Stimulated activated naive B cell treated with anti-CD40 and anti-IgM and Interleukin-4, amounts not matched to agents 10 μg/mL and 1 μg/mL and 100 μg/mL, for 72 hours (primary cell): ENCODE measurements around the gene AFF2.

Experiments
- ATAC-seq, 2 donors: fragments of 150-1000 bp; cut with Tn5 transposase; replicated peaks; 2 replicates each; pipeline ENCODE4 v1.10.0; 2021; ENCODE audit warnings: moderate library complexity in 1 of 2
- DNase-seq: peaks from one replicate; pipeline ENCODE4 v3.0.0; 2021
- H3K27ac Mint-ChIP-seq: one replicate; pipeline ENCODE4 v1.8.0; 2022; ENCODE audit warnings: mild to moderate bottlenecking, mixed read lengths
- H3K27me3 Mint-ChIP-seq, 2 donors: one replicate each; pipeline ENCODE4 v1.8.0; 2022; ENCODE audit warnings: mixed read lengths in 2 of 2
- H3K36me3 Mint-ChIP-seq, 2 donors: one replicate each; pipeline ENCODE4 v1.8.0; 2022; ENCODE audit warnings: mixed read lengths in 2 of 2, mild to moderate bottlenecking in 1 of 2
- H3K4me1 Mint-ChIP-seq, 2 donors: one replicate each; pipeline ENCODE4 v1.8.0; 2022; ENCODE audit warnings: mixed read lengths in 2 of 2, mild to moderate bottlenecking in 1 of 2
- H3K4me3 Mint-ChIP-seq, 2 donors: one replicate each; pipeline ENCODE4 v1.8.0; 2022; ENCODE audit warnings: mild to moderate bottlenecking in 2 of 2, mixed read lengths in 2 of 2, moderate library complexity in 1 of 2
- H3K9me3 Mint-ChIP-seq, 2 donors: one replicate each; pipeline ENCODE4 v1.8.0; 2022; ENCODE audit warnings: mixed read lengths in 2 of 2, mild to moderate bottlenecking in 1 of 2

The AFF2 gene

DNA sequence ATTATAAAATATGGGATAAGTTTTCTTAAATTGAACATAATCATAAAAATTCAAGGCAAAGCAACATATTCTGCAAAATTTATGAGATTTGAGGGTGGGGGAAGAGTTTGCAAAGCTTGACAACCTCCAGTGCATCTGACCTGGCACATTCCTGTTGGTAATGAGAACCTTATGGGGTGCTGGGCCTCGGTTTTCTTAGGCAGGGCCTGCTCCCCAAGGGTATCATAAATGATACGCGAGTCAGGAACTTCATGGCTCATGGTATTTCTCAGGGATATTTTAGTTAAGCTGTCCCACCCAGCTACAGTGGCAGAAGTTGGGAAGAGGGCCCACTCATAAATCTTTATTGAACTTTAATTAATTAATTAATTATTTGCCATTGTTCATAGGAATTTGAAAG is 13.2 kb downstream of the AFF2 start:
- ATAC-seq (no peak), DNase-seq (no peak)
- Mint-ChIP-seq H3K27me3 (peaks cover 0 to 3% of the 10 kb centered on the region in 2 donors), H3K27ac (no peak overlapping the region), H3K9me3 (no peaks in the 10 kb centered on the region), H3K4me3 (no peak overlapping the region), H3K4me1 (no peaks in the 10 kb centered on the region), H3K36me3 (peaks cover 0 to 2% of the 10 kb centered on the region in 2 donors)

DNA sequence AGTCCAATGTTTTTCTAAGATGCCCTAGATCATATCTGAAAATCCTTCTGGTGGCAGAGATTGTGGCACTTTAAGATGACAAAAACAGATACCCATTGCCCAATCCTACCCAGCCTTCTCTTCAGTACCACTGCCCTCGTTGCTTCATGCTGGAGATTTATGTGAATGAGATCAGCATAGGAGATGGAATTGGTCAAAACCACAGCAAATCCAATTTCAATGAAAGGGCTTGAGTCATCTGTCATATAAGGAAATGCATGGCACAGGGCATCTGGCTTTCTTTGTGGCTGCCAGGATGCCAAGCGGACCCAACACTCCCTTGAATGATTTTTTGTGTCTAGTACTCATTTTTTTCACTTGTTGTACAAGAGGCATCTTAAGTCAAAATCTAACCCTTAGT is 16.8 kb downstream of the AFF2 start:
- Mint-ChIP-seq H3K4me1 (peaks cover 0 to 5% of the 10 kb centered on the region in 2 donors), H3K4me3 (no peak overlapping the region), H3K27me3 (no peaks in the 10 kb centered on the region), H3K36me3 (no peaks in the 10 kb centered on the region), H3K9me3 (no peaks in the 10 kb centered on the region), H3K27ac (no peak overlapping the region)
- DNase-seq (no peak), ATAC-seq (no peak)

DNA sequence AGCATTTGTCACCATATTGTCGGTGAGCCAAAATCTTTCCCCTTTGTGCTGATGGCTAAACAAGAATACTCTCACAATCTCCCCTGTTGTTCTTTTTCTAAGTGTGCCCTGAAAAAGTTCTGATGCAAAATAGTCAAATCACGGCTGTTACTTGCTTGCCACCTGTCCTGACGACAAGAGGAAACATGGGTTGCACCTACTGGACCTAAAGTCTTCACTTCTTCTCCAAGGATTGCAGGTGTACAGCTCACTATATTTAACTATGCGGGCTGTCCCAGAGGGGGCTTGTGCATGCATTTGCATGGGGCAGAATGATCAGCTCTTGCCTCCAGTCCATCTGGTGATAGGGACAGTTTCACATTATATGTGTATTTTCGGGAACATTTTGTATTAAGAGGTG is 21.6 kb downstream of the AFF2 start:
- Mint-ChIP-seq H3K4me1 (peaks cover 0 to 7% of the 10 kb centered on the region in 2 donors), H3K4me3 (no peak overlapping the region), H3K27ac (no peak overlapping the region), H3K9me3 (no peaks in the 10 kb centered on the region), H3K27me3 (no peaks in the 10 kb centered on the region), H3K36me3 (no peaks in the 10 kb centered on the region)
- ATAC-seq: no peak
- no peak for DNase-seq

DNA sequence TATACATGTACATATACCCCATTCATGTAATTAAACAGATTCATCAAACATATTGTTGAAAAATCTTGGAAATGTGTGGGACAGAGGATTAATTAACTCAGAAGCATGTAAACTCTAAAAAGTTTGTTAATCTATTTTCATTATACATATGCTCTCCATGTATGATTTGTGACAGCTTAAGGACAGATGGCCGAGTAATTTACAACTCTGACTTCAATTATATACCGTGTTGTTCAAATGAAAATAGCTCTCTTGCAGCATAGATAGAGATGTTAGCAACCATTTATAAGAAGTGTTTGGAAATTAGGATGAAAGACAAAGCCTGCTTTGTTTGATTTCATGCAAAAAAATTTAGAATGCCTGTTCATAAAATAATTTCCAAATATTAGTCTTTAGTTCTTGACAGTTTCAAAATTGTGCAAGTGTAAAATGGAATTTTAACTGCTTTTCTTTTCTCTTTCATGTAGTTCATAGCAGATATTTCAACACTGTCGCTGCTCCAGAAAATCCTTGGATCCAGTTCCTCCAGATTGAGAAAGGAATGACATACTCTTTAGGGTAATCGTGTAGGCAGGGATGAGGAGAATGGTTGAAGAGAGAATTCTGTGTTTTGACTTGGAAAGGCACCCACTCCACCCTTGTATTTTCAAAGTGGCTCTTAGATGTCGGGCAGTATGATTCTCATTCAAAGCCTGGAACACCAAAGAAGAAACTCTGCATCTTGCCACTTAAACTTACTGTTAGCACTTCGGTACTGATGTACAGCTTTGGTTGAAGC is 23.1 kb downstream of the AFF2 start:
- Mint-ChIP-seq H3K27ac (no peak overlapping the region), H3K36me3 (no peaks in the 10 kb centered on the region), H3K27me3 (no peaks in the 10 kb centered on the region), H3K4me3 (no peak overlapping the region), H3K9me3 (no peaks in the 10 kb centered on the region), H3K4me1 (peaks cover 0 to 7% of the 10 kb centered on the region in 2 donors)
- ATAC-seq (no peak), DNase-seq (no peak)

DNA sequence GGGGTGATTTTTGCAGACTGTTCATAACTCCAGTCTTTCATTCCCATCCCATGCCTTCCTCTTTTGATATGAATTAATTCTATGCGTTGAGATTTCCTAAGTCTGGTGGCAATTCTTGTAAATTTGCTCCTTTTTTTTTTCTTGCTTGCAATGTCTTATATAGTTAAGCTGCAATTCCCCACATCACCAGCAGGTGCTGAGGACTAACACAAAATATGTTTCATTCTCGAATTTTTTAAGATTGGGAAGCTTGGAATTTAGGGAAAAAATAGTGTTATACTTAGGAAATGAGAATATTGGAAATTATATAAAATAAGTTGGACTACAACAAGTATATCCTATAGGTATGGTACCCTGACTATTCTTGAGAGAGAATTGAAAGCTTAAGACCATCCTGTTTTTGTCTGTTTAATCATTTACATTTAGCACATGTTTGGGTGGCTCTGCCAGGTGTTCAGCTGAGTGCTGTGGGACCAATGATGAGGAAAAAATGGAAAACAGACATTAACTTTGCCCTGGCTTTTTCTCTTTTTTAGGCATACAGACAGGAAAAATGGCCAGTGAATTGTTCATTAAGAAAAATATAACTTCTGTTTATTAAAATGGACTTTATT is 30.2 kb downstream of the AFF2 start:
- no peak for ATAC-seq
- H3K4me3 Mint-ChIP-seq: no peak overlapping the region
- no peaks in the 10 kb centered on the region for H3K27me3 Mint-ChIP-seq
- H3K4me1 Mint-ChIP-seq: no peaks in the 10 kb centered on the region
- no peaks in the 10 kb centered on the region for H3K36me3 Mint-ChIP-seq
- DNase-seq: no peak
- no peak overlapping the region for H3K27ac Mint-ChIP-seq
- H3K9me3 Mint-ChIP-seq: no peaks in the 10 kb centered on the region

DNA sequence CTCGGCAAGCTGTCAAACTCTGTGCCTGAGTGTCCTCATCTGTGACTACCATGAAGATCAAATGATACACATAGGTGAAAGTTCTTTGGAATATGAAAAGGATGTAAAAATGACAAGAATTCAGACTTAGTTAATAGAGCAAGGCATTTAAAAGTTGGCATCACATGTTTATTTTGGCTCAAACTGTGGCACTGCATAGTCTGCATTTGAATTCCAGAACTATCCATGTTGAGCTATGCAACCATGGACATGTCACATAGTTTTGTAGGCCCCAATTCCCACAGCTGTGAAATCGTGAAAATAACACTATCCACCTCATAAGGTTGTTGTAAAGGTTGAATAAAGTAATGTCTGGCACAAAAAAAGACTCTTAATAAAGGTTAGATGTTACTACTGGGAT is 33.9 kb downstream of the AFF2 start:
- no peaks in the 10 kb centered on the region for H3K36me3 Mint-ChIP-seq
- H3K4me1 Mint-ChIP-seq: no peaks in the 10 kb centered on the region
- no peaks in the 10 kb centered on the region for H3K9me3 Mint-ChIP-seq
- peaks cover 0 to 9% of the 10 kb centered on the region in 2 donors for H3K27me3 Mint-ChIP-seq
- no peak for DNase-seq
- no peak overlapping the region for H3K27ac Mint-ChIP-seq
- no peak overlapping the region for H3K4me3 Mint-ChIP-seq
- no peak for ATAC-seq

DNA sequence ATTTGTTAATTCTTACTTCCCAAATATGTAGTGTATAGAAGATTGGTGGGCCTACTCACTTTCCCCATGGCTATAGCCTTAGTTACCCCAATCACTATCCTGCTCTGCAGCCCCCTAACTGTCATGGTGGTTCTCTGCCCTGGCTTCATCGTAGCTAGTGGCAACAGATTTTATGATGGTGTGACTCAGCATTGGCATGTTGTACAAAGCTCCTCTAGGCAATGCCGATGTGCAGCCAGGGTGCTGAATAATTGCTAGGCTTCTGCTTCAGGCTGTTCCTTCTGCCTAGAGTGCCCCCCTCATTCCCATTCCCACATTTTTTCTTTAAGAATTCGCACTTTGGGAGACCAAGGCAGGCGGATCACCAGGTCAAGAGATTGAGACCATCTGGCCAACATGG is 35.2 kb downstream of the AFF2 start:
- DNase-seq (no peak), ATAC-seq (no peak)
- H3K27ac Mint-ChIP-seq: no peak overlapping the region
- no peaks in the 10 kb centered on the region for H3K36me3 Mint-ChIP-seq
- peaks cover 0 to 4% of the 10 kb centered on the region in 2 donors for H3K4me1 Mint-ChIP-seq
- peaks cover 0 to 9% of the 10 kb centered on the region in 2 donors for H3K27me3 Mint-ChIP-seq
- H3K4me3 Mint-ChIP-seq: no peak overlapping the region
- no peaks in the 10 kb centered on the region for H3K9me3 Mint-ChIP-seq

DNA sequence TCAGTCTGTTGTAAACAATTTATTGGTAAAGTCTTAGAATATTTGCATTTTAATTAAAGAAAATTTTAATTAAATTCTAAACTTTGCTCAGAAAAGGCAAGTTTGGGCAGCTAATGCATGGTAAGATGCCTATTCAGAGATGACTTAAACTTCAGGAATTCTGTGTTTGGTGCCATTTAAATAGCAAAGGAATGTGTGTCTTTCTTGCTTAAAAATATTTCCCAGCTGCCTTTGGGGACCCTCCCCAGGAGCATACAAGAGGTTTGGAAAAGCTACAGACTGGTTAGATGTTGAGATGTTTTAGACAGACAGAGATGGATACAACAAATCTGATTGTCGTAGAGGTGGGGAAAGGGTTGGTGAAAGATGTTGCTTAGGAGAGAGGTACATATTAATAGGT is 36.5 kb downstream of the AFF2 start:
- DNase-seq (no peak), ATAC-seq (no peak)
- Mint-ChIP-seq H3K27ac (no peak overlapping the region), H3K27me3 (peaks cover 0 to 9% of the 10 kb centered on the region in 2 donors), H3K9me3 (no peaks in the 10 kb centered on the region), H3K4me3 (no peak overlapping the region), H3K36me3 (no peaks in the 10 kb centered on the region), H3K4me1 (peaks cover 0 to 10% of the 10 kb centered on the region in 2 donors)

DNA sequence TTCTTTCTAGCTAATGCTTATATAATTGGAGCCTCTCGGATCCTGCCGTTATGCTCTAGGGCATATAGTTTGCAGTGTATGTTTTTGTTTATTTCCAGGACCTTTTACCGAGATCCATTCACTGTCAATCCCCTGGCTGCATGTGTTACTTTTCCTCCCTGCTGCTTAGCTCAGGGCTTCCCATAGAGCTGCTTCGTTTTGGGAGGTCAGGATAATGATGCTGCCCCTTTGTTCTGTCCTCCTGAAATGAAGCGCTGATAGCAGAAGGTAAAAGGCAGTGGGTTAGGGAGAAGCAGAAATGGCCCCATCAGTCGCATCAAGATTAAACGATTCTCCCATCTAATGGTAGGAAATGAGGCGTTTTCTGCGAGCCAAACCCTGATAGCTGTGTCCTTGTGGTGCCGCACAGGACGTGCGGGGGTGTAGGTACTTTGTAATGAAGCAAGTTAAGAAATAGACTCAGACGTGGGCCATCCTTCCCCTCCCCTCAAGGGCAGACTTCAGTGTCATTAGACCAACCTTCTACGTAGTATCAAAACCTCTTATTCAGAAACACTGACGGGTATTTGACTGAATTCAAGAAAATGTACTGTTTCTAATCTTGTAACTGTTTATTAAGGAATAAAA is 37.3 kb downstream of the AFF2 start:
- Mint-ChIP-seq H3K36me3 (no peaks in the 10 kb centered on the region), H3K4me1 (peaks cover 5 to 17% of the 10 kb centered on the region in 2 donors), H3K27ac (no peak overlapping the region), H3K27me3 (peaks cover 0 to 9% of the 10 kb centered on the region in 2 donors), H3K4me3 (no peak overlapping the region), H3K9me3 (no peaks in the 10 kb centered on the region)
- DNase-seq (no peak), ATAC-seq (no peak)

DNA sequence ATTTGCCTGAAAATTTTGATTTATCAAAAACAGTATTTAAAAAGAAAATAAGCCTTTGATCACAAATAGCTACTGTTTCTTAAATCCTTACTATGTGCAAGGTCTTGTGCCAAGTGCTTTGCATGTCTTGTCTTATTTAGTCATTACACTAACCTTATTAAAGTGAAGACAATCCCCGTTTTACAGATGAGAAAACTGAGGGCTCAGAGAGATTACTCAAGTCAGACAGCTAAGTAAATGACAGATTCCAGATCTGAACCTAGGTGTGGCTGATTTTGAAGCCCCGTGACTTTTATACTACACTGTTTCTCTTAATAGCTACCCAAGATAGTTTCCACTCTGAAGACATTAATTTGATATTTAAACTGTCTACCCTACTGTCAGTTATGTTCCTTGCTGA is 38.2 kb downstream of the AFF2 start:
- Mint-ChIP-seq H3K36me3 (no peaks in the 10 kb centered on the region), H3K27ac (no peak overlapping the region), H3K27me3 (peaks cover 0 to 9% of the 10 kb centered on the region in 2 donors), H3K4me1 (peaks cover 13 to 18% of the 10 kb centered on the region in 2 donors), H3K9me3 (no peaks in the 10 kb centered on the region), H3K4me3 (no peak overlapping the region)
- DNase-seq (no peak), ATAC-seq (no peak)

DNA sequence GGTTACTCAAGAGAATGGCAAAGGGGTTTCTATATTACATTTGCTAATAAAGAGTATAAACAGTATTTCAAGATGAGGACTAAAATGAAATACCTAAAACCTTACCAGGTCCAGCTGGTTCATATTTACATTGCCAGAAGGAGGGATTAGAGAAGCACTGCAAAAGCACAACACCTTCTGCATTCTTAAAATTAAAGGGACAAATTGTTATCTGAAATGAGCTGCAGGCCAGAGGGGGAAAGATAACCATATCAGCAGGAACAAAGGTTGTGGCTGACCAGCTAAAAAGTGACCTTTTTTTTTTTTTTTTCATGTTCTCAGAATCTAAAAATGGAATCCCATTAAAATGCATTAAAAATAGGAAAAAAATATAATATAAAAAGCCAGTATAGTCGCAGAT is 39.7 kb downstream of the AFF2 start:
- ATAC-seq (no peak), DNase-seq (no peak)
- Mint-ChIP-seq H3K9me3 (no peaks in the 10 kb centered on the region), H3K4me3 (no peak overlapping the region), H3K27ac (no peak overlapping the region), H3K4me1 (peaks cover 16 to 28% of the 10 kb centered on the region in 2 donors), H3K27me3 (peaks cover 0 to 9% of the 10 kb centered on the region in 2 donors), H3K36me3 (no peaks in the 10 kb centered on the region)

DNA sequence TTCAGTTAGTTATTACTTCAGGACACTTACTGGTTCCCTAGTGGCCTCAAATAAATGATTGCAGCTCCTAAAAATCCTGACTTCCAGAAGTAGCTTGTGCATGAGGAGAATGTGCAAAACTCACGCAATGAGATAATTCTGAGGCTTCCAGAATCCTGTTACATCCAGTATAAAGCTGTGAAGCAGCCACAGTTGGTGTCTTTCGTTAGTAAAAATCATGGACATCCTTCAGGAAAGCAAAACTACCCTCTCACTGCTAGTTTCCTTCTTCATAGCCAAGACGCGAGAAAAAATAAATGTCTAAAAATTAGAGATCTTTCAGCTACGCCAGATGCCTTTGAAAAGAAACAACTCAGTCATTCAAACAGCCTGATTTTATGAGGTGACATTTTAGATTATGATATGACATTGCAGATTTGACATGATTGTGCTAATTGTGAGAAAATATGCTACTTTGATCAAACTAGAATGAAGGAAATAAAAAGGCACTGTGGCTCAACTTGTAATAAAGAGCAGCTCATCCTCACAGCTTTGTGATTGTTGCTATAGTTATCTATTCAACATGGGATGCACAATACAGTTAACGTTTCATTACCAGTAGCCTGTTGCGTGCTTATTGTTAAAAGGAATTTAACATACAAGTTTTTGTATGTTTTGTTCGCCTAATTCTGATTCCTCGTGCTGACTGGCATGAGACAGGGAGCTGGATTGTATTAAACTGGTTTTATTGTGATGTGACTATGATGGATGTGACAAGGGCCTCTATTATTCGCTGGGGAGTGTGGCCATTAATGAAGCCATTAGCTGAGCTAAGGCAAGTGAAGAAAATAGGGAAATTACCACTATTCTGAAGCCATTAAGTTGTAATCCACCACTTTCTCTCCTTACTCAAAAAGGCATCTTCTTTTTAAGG is 40.5 kb downstream of the AFF2 start:
- Mint-ChIP-seq H3K27ac (no peak overlapping the region), H3K4me3 (no peak overlapping the region), H3K27me3 (peaks cover 0 to 9% of the 10 kb centered on the region in 2 donors)

DNA sequence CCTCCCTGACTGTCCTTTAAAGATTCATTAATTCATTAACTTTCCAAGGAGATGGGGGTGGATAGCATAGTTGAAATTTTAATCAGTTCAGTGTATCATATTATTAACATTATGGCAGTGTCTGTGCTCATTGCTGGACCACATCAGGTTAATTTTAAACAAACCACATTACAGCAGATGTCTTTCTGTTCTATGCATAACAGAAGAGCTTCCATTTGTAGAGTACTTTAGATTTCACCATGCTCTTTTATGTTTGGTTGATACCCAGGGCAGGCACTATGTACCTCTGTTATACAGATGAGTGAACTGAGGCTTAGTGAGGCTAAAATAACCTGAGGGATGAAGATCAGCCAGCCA is 41.1 kb downstream of the AFF2 start:
- H3K4me3 Mint-ChIP-seq: no peak overlapping the region
- peaks cover 0 to 9% of the 10 kb centered on the region in 2 donors for H3K27me3 Mint-ChIP-seq
- ATAC-seq: peak in 1 of 2 donors; percentile 38
- H3K9me3 Mint-ChIP-seq: no peaks in the 10 kb centered on the region
- no peak overlapping the region for H3K27ac Mint-ChIP-seq
- no peak for DNase-seq
- peaks cover 16 to 28% of the 10 kb centered on the region in 2 donors for H3K4me1 Mint-ChIP-seq
- H3K36me3 Mint-ChIP-seq: no peaks in the 10 kb centered on the region

More for the DNA sequence above, 40.5 kb downstream of the AFF2 start:
- no peak for DNase-seq
- ATAC-seq: no peak
- H3K36me3 Mint-ChIP-seq: no peaks in the 10 kb centered on the region
- H3K9me3 Mint-ChIP-seq: no peaks in the 10 kb centered on the region
- peaks cover 16 to 28% of the 10 kb centered on the region in 2 donors for H3K4me1 Mint-ChIP-seq
